GM23248 (cell line): ENCODE results near the gene APLF. TPM values are rescaled to one million over a fixed set of nuclear protein-coding genes. Genes with fewer than 3 reads are reported as not detected.
A peak's percentile ranks its signal among the peaks of the same experiment; 100 is the strongest.

Experiments
- DNase-seq: peaks from one replicate; pipeline ENCODE4 v3.0.0-alpha.2; 2015
- H2AFZ ChIP-seq: fragments of 200-600 bp; sonication (generic); 2 replicates; pipeline ENCODE4 v1.6.1; 2016; ENCODE audit warnings: antibody characterized with exemption
- H3F3A ChIP-seq: fragments of 200-600 bp; sonication (generic); 2 replicates; pipeline ENCODE4 v1.6.1; 2016; ENCODE audit warnings: mild to moderate bottlenecking, antibody characterized with exemption, mixed run types; ENCODE audit not compliant: insufficient read depth
- H3K27ac ChIP-seq: fragments of 200-600 bp; sonication (generic); 2 replicates; pipeline ENCODE4 v1.5.1; 2016; ENCODE audit warnings: mild to moderate bottlenecking
- H3K27me3 ChIP-seq: fragments of 200-600 bp; sonication (generic); replicated peaks from 2 replicates; pipeline ENCODE4 v1.6.1; 2016; ENCODE audit warnings: mild to moderate bottlenecking; ENCODE audit not compliant: insufficient read depth
- H3K36me3 ChIP-seq: fragments of 200-600 bp; sonication (generic); 2 replicates; pipeline ENCODE4 v1.6.1; 2016; ENCODE audit warnings: low read depth, mild to moderate bottlenecking
- H3K4me1 ChIP-seq: fragments of 200-600 bp; sonication (generic); 2 replicates; pipeline ENCODE4 v1.6.1; 2016; ENCODE audit warnings: mild to moderate bottlenecking; ENCODE audit not compliant: insufficient read depth
- H3K4me2 ChIP-seq: fragments of 200-600 bp; sonication (generic); one replicate; pipeline ENCODE4 v1.6.1; 2016; ENCODE audit warnings: mild to moderate bottlenecking; ENCODE audit not compliant: unreplicated experiment
- H3K4me3 ChIP-seq: fragments of 200-600 bp; sonication (generic); 2 replicates; pipeline ENCODE4 v1.5.1; 2016; ENCODE audit warnings: mild to moderate bottlenecking
- H3K79me2 ChIP-seq: fragments of 200-600 bp; sonication (generic); 2 replicates; pipeline ENCODE4 v1.6.1; 2016; ENCODE audit warnings: mild to moderate bottlenecking; ENCODE audit not compliant: insufficient read depth
- H3K9ac ChIP-seq: fragments of 200-600 bp; sonication (generic); 2 replicates; pipeline ENCODE4 v1.6.1; 2016; ENCODE audit warnings: mild to moderate bottlenecking
- H3K9me2 ChIP-seq: fragments of 200-600 bp; sonication (generic); 2 replicates; pipeline ENCODE4 v1.6.1; 2016; ENCODE audit warnings: mixed run types, mild to moderate bottlenecking, moderate library complexity; ENCODE audit not compliant: insufficient read depth
- H3K9me3 ChIP-seq: fragments of 200-600 bp; sonication (generic); one replicate; pipeline ENCODE4 v1.6.1; 2017; ENCODE audit warnings: low read depth
- H4K20me1 ChIP-seq: fragments of 200-600 bp; sonication (generic); 2 replicates; pipeline ENCODE4 v1.6.0; 2016; ENCODE audit not compliant: insufficient read depth
- EZH2 ChIP-seq: fragments of 200-600 bp; sonication (generic); IDR thresholded peaks from 2 replicates; pipeline ENCODE4 v1.6.1; 2018; ENCODE audit warnings: antibody characterized with exemption, mild to moderate bottlenecking; ENCODE audit not compliant: insufficient read depth, poor library complexity, severe bottlenecking
- EZH2phosphoT487 ChIP-seq: fragments of 200-600 bp; sonication (generic); IDR thresholded peaks from 2 replicates; pipeline ENCODE4 v1.6.1; 2018; ENCODE audit warnings: antibody characterized with exemption, moderate library complexity, mild to moderate bottlenecking, low read depth; ENCODE audit not compliant: insufficient read depth
- WGBS, 2 experiments: methylation state at CpG; one replicate each; pipeline ENCODE4 v1.1.6; 2015 to 2017; ENCODE audit warnings: low lambda C conversion rate in 2 of 2, low coverage in 1 of 2; ENCODE audit errors: missing lambda C conversion rate in 2 of 2; 5-methylcytosine and 5-hydroxymethylcytosine counted together
- in situ Hi-C: fragments of 300-500 bp; cut with MboI; formaldehyde crosslinking; loops from 2 replicates; pipeline ENCODE4 v1.15.0; 2020
- polyA plus RNA-seq: library from polyadenylated mRNA; unstranded; fragments of >200 nt; fragmentation: Nextera tagmentation; extraction: Ambion mirVana; gene quantifications from 2 replicates; pipeline ENCODE4 v1.2.1, GENCODE V29; 2016
- total RNA-seq: library from RNA; depleted of rRNA; stranded (reverse); fragments of >200 nt; shearing (Covaris generic); gene quantifications from 2 replicates; pipeline ENCODE4 v1.2.3, GENCODE V29; 2014

The APLF gene
- total and polyA plus RNA-seq, 2 experiments from 2014 or later = 3.6 to 4.0 TPM

DNA sequence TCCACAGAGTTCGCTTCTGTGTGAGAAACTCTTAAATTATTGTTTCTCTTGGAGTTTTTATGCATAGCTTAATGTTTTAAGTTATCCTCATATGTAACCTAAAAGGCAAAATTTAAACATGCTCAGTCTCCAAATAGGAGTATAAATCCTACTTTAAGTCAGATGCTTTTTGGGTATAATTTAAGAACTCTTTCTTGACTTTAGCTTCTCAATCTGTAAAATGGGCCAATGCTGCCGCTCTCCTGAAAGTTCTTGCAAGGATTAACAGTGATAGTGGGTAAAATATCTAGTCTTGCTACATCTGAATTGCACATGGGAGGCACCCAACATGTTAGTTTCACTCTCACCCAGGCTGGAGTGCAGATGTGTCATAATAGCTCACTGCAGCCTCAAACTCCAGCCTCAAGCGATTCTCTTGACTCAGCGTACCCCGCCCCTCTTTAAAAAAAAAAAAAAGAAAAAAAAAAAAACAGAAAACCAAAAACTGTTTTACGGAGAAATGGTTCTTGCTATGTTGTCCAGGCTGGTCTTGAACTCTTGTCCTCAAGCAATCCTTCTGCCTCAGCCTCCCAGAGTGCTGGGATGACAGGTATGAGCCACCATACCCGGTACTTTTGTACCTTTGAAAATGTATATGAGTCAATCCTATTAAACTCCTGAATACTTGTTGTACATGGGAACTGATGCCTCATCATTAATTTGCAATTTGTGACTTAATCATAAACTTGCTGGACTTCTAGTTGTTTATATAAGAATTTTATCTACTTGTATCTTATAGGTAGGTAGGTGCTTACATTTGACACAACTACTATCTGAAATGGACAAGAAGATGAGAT lies 2.1 kb upstream of the APLF start:
- peak overlapping the region; percentile 96; the same call in 1 of the 2 replicates for H2AFZ ChIP-seq
- DNase-seq = peak; percentile 86
- H3K4me2 ChIP-seq = peak overlapping the region; percentile 94
- no peaks in the 10 kb centered on the region for H3K36me3 ChIP-seq
- no peaks in the 10 kb centered on the region for H4K20me1 ChIP-seq
- H3K27me3 ChIP-seq = no peaks in the 10 kb centered on the region
- peak overlapping the region; percentile 76 for H3K27ac ChIP-seq
- H3K9ac ChIP-seq = peak overlapping the region; percentile 90; the same call in 1 of the 2 replicates
- H3K9me3 ChIP-seq = no peaks in the 10 kb centered on the region
- TF ChIP-seq EZH2 (no peak), EZH2phosphoT487 (no peak)
- H3K4me1 ChIP-seq = peaks cover 31% of the 10 kb centered on the region
- H3K4me3 ChIP-seq = peak overlapping the region; percentile 90
- in situ Hi-C loops = no loop called here
- H3K79me2 ChIP-seq = peaks cover 18% of the 10 kb centered on the region
- H3F3A ChIP-seq = peaks cover 18% of the 10 kb centered on the region
- 30 to 35% methylated on average over 7 of the region's 7 CpGs for WGBS, 2 experiments
- no peaks in the 10 kb centered on the region for H3K9me2 ChIP-seq

DNA sequence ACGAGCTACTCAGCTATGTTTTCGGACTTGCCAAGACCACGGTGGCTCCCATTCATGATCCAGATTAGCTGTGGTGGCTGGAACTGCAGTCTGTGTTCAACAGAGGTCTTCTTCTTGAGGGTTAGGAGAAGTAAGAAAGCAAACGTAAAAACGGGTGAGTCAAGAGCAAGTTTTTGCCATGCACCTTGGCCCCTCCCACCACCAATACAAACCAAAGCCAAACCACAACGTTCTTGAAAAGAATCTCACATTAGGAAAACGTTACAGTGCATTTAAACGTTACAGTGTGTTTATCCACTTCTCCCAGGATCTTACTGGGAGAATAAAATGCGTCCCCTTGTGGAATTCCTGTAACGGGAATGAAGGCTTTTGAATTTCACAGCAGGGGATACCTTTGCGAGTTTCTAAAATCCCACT lies 1.0 kb upstream of the APLF start:
- Histone ChIP-seq H3K9ac (peak overlapping the region; percentile 90), H3K27ac (peak overlapping the region; percentile 76), H3K4me3 (peak overlapping the region; percentile 90), H3K9me2 (no peaks in the 10 kb centered on the region), H3K79me2 (peaks cover 26% of the 10 kb centered on the region), H3K9me3 (no peaks in the 10 kb centered on the region), H3K4me1 (peaks cover 31% of the 10 kb centered on the region), H2AFZ (peak overlapping the region; percentile 96), H3K27me3 (no peaks in the 10 kb centered on the region), H3K36me3 (no peaks in the 10 kb centered on the region), H3K4me2 (peak overlapping the region; percentile 94), H3F3A (peaks cover 18% of the 10 kb centered on the region), H4K20me1 (no peaks in the 10 kb centered on the region)
- WGBS, 2 experiments = 6% methylated on average over 11 of the region's 11 CpGs
- in situ Hi-C loops = no loop called here
- DNase-seq = peak; percentile 90
- TF ChIP-seq EZH2 (no peak), EZH2phosphoT487 (no peak)

DNA sequence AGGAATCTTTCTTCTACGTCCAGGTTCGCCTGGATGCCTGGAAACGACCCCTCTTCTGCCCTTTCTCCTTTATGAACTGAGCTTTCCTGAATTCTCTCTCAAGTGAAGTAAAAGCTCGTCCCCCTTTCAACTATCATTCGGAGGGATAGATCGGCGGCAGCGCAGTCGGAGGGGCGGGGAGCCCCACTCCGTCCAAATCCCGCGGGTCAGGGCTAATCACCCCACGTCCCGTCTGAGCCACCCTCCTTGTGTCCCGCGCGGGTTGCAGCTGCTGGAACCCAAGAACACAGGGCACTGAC lies 658 bp upstream of the APLF start:
- TF ChIP-seq EZH2phosphoT487 = no peak
- no peak for TF ChIP-seq EZH2
- H3K36me3 ChIP-seq = no peaks in the 10 kb centered on the region
- H3K4me3 ChIP-seq = peak overlapping the region; percentile 90
- no peaks in the 10 kb centered on the region for H3K9me3 ChIP-seq
- peak overlapping the region; percentile 90 for H3K9ac ChIP-seq
- 0 to 1% methylated on average over 18 of the region's 18 CpGs for WGBS, 2 experiments
- peak overlapping the region; percentile 94 for H3K4me2 ChIP-seq
- H2AFZ ChIP-seq = peak overlapping the region; percentile 96
- DNase-seq = peak; percentile 54
- H3K4me1 ChIP-seq = peaks cover 32% of the 10 kb centered on the region
- H3K79me2 ChIP-seq = peaks cover 26% of the 10 kb centered on the region
- H3K9me2 ChIP-seq = no peaks in the 10 kb centered on the region
- peak overlapping the region; percentile 76 for H3K27ac ChIP-seq
- H4K20me1 ChIP-seq = no peaks in the 10 kb centered on the region
- no peaks in the 10 kb centered on the region for H3K27me3 ChIP-seq
- in situ Hi-C loops = no loop called here
- H3F3A ChIP-seq = peaks cover 18% of the 10 kb centered on the region

DNA sequence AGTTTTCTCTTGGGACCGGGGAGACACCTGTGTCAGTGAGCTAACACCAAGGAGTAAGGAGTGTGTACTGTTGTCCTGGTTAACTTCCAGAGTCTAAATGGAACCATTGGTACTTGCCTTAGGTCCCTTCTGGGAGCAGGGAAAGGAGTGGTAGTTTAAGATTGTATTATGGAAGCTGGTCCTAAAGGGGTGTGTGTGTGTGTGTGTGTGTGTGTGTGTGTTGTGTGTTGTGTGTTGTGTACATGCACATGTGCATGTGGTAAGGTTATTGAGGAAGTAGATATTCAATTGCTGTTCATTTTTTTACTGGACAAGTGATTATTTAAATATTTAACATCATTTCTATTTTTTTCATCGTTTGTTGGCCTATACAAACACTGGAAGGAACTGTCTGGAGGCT lies 1.4 kb downstream of the APLF start:
- peaks cover 35% of the 10 kb centered on the region for H3K4me1 ChIP-seq
- no peaks in the 10 kb centered on the region for H3K27me3 ChIP-seq
- no peaks in the 10 kb centered on the region for H3K36me3 ChIP-seq
- no peak for TF ChIP-seq EZH2phosphoT487
- TF ChIP-seq EZH2 = no peak
- H2AFZ ChIP-seq = peak overlapping the region; percentile 89; the same call in 1 of the 2 replicates
- peaks cover 26% of the 10 kb centered on the region for H3K79me2 ChIP-seq
- H3K27ac ChIP-seq = no peak overlapping the region
- peak overlapping the region; percentile 94 for H3K4me2 ChIP-seq
- in situ Hi-C loops = no loop called here
- 95 to 98% methylated on average over 2 of the region's 2 CpGs for WGBS, 2 experiments
- peaks cover 18% of the 10 kb centered on the region for H3F3A ChIP-seq
- H4K20me1 ChIP-seq = no peaks in the 10 kb centered on the region
- no peaks in the 10 kb centered on the region for H3K9me2 ChIP-seq
- no peak for DNase-seq
- H3K9ac ChIP-seq = no peak overlapping the region
- no peaks in the 10 kb centered on the region for H3K9me3 ChIP-seq
- H3K4me3 ChIP-seq = peak overlapping the region; percentile 82
